Lung microvascular endothelial cell (primary cell): ENCODE results near the gene MPZL3. TPM values are rescaled to one million over a fixed set of nuclear protein-coding genes. Genes with fewer than 3 reads are reported as not detected.

Experiments used
- DNase-seq, 2 donors: peaks; one replicate each; pipeline versions ENCODE4 v3.0.0 to v3.0.0-alpha.2; 2010; ENCODE audit warnings: low read depth in 2 of 2
- total RNA-seq: library from RNA; depleted of rRNA; stranded (reverse); fragments of >200 nt; gene quantifications from 2 replicates; pipeline ENCODE4 v1.2.1, GENCODE V29; 2014

The MPZL3 gene
- total RNA-seq, 1 donor from 2014 or later = 1.4 TPM

DNA sequence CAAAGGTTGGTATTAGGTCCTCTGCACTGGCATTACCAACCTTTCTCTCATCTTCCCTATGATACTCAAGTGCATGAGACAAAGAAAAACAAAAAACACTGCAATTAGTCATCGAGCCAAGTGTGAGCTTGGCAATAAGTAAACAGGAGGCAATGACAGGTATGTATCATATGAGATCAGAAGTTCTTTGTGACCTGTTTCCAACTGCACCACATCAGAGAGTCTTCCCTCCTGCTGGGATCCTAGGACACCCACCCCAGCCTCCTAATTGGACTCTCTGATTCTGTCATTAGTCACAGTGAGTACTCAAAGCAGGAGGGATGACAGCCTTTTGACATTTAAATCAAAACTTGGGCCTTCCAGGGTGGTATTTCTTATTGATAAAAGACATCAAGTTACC lies 19.5 kb downstream of the MPZL3 start:
- no peak for DNase-seq

DNA sequence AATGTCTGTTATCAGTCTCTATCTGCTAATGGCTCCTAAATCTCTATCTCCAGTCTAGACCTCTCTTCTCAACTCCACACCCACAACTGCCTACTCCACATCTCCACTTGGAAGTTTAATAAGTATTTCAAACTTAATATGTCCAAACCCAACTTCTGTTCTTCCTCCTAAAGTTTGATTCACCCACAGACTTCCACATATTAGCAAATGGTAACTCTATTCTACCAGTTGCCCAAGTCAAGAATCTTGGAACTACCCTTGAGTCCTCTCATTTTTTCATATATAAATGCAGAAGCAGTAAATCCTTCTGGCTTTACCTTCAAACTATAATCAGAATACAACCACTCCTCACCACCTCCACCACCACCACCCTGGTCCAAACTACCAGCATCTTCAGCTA lies 20.7 kb downstream of the MPZL3 start:
- no peak for DNase-seq

DNA sequence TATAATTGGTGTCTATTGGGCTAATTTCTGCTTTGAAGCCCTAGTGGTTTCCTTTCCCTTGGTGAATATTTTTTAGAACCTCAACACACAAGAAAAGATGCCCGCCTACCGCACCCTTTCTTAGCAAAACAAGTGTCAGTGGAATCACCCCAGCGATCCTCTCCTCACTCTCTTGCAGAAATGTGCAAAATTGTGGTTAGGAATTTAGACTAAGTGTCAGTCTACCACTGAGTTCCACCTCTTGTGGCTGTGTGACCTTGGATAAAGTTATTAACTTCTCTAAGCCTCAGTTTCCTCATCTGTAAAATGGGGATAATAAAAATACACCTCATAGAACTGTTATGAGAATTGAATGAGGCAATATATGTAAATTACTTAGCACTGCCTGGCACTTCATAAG lies 22.1 kb downstream of the MPZL3 start:
- DNase-seq = no peak

DNA sequence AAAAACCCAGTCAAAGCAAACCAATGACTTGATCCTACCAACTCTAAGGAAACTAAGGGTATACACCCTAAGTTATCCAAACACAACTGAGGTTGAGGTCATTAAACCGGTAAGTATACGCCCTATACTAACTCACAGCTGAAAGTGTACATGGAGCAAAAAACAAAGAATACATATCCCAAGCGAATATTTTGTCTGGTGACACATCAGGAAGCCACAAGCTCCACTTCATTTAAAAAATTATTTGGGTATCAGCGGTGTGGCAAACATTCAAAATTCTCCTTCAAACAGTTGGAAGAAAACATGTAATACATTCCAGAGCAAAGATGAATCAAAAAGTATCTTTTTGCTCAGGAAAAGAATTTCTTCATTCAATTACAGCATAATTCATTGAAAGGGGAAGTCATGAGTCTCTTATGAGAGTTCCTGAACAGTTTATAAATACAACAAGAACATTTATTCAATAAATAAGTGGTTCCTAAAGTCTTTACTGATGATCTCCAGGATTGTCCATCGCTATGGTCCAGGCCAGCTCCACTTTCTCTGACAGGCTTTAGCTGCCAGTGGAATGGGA lies 22.8 kb downstream of the MPZL3 start:
- peak in 1 of 2 donors; percentile 55 for DNase-seq

DNA sequence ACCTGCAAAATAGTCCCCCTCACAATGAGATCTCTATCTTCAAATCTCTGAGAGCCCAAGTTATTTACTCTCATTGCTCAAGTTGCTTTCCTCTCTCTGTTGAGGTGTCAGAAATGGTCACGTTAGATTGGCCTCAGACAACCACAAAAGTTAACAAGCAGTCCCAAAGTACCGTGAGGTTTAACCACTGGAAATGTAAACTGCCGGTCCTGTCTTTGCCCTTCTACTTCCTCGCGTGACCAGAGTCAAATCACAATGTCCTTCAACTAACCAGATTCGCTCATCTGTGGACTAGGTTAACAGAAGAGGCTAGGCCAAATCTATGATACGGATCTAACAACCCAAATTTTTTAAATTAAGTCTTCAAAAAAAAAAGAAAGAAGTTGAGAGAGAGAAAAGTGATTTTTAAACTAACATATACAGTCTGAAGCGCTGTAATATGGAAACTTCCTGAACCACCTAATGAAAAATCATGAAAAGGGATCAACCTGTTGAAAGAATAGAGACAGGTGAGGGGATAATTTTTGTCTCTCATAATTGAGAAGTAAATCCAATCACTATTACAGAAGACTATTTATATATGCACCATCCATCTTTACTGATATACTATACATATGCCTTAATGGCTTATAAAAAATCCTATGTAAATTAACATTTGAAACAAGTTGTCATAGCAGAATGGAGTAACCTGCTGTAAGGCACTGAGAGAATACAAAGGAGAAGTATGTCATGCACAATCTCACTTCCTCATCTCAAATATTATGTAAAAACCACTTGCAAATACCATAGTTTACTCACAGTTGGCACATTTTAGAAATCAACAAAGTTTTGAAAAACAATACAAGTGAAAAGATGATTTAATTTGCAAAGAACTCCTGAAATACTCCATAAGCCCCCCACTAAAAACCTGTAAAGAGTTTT lies 24.0 kb downstream of the MPZL3 start:
- DNase-seq = peak in 1 of 2 donors; percentile 14

DNA sequence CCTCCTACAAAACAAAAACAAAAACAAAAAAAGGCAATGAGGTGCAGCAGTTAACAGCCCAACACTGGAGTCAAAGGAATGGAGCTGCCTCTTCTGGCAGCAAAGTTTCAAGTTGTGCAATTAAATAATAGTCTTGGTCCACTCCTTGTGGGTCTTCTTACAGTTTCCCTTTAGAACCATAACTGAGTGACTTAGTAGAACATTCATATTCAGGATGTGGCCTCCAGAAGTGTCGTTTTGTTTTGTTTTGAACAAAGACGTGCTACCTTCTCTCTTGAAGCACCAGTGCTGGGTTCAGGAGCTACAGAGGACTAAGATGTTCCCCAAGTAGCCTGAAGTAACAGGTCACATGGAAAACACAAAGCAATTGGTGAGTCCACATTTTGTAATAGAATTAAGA lies 25.4 kb downstream of the MPZL3 start:
- no peak for DNase-seq

DNA sequence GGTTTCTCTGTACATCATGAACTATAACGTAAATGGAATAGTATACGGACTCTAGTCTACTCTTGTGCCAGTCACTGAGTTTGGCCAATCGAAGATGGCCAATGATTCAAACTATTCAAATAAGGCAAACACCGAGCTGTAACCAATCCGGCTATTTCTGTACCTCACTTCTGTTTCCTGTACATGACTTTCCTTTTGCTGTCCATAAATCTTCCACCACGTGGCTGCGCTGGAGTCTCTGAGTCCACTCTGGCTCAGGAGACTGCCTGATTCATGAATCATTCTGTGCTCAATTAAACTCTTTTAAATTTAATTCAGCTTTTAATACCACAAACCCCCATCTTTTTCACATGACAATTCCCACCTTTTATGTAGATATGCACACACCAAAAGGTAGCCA lies 25.9 kb downstream of the MPZL3 start:
- peak; percentile 66 to 78 for DNase-seq

DNA sequence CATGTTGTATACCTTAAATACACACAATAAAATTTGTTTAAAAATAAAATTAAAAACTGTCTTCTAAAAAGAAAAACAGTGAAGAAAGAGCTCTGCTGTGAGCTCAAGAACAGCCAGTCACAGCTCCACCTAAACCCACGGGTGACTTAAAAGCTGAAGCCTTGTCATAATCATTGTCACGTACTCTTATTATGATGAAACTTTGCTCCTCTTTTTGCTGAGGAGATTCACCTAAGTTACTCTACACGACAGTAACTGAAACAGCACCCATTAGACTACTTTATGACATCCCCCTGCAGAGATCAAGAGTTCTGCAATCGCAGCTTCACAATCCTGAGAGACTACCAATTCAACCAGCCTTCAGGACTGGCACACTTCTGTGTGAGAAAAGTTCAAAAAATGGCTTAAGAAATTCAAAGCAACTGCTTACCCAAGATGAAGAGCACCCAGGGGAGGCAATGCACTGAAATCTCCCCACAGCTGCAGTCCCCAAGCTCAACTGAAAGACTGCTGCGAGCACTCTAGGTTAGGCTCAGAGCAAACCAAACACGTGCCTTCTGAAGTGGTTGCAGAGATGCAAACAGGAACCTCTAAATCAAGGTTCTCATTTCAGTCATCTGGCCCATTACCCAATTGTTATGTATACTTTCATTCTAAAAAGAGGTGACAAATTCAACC lies 27.5 kb downstream of the MPZL3 start, which contains the start of gene JAML:
TSS of gene JAML (minus strand) at position 501 of the 678 bp plus-strand sequence. CDS start 10,145 bp downstream, outside the sequence.
- DNase-seq = no peak

DNA sequence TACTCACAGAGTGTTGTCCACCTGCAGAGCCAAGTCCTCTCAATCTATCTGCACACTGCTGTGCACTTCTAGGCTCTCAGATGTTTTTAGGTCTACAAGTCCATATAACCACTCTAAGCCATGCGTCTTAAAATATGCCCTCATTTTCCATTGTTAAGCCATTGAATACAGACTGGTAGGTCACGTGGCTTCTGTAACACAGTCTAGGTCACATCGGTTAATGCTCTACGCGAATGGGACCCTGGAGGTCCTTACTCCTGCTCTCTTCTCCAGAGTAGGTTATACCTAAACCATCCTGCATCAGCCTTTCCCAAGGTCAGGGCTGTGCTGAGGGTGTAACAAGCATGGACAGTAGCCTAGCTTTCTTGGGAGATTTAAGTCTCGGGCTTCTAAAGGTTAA lies 28.2 kb downstream of the MPZL3 start:
- DNase-seq = no peak

DNA sequence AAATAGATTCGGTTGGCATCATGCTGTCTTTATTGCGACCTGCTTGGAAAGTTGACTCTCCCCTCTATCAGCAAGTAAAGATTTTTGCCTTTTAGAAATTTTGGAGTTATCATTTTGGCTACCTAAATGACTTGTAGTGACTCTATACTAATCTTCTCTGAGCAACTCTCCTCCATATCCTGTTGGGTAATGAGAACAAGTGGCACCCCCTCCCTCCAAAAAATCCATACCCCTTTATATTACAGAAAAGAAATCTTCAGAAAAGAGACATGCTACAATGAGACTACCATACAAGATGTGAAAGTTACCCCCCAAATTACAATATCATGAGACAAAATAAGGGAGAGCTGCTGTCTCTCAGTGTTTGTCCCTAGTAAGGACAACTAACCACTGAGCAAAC lies 28.6 kb downstream of the MPZL3 start:
- DNase-seq = no peak

DNA sequence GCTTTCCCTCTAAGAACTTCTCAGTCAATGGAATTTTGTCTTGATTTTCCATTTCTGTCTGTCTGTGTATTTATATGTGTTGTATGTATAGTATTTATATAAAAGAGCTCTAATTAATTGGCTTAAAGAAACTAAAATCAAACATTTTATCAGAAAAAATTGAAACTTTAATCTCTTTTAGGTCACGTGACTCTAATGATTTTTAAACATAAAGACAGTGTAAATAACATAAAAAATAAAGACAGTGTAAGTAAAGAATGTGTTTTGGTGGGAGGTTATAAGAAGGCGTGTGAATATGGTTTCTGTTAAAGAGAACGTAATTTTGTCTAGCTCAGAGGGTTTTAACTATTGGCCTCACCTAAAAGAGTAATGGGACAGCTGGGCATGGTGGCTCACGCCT lies 29.7 kb downstream of the MPZL3 start:
- DNase-seq = no peak

DNA sequence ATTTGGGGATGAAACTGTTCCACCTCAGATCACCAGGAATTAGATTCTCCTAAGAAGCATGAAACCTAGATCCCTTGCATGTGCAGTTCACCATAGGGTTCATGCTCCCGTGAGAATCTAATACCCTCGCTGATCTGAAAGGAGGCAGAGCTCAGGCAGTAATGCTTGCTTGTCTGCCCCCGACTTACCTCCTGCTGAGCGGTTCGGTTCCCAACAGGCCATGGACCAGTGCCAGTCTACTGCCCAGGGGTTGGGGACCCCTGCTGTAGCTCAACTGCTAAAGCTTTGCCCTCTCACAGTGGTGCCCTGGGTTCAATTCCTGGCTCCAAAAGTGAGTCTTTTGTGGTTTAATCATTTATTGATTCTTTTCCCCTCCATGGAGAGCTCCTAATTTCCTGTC lies 30.7 kb downstream of the MPZL3 start:
- no peak for DNase-seq

DNA sequence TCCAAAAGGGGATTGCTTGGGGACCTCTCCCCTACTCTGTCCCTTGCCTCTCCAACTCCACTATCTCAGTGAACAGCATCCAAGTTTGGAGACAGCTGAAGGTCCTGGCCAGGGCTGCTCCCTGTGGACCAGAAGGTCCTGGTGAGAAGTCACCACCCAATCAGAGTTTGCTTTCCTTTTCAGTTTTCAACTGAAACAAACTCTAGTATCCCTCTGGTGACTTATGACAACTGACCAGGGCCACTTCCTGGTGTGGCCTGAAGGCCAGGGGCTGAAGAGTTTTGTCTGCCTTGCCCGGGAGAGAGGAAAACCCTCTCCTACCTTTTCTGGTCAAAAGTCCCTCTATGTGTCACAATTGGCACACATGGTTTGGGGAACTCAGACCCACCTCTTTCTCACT lies 32.4 kb downstream of the MPZL3 start:
- DNase-seq = no peak

DNA sequence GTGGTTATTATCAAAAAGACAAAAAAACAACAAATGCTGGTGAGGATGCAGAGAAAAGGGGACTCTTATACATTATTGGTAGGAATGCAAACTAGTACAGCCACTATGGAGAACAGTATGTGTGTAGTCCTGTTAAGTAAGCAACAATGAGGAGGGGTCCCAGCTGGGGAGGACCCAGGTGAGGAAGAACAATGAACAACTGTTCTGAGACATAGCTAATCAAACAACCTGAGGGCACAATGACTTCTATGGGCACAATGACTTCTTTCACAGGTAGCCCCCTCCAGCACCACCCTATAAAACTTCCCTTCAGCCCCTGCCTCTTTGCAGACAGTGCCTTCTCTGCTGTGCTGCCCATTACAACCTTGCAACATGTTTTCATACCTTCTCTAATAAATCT lies 32.9 kb downstream of the MPZL3 start:
- DNase-seq = no peak

DNA sequence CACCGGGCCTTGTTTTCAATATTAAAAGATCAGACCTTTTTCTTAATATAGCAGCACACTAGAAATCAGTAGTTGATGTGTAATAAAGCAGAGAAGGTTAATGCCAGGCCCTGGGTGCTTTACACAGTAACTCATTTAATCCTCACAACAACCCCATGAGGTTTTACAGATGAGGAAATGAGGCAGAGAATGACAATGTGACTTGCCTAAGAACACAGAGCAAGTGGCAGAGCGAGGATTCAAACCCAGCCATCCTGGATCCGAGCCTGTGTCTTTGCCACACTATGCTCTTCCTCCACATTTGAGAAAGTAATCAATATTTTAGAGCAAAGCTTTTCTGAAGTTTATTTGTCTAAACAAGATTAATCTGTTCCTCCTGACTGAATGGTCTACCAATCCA lies 34.6 kb downstream of the MPZL3 start:
- no peak for DNase-seq

DNA sequence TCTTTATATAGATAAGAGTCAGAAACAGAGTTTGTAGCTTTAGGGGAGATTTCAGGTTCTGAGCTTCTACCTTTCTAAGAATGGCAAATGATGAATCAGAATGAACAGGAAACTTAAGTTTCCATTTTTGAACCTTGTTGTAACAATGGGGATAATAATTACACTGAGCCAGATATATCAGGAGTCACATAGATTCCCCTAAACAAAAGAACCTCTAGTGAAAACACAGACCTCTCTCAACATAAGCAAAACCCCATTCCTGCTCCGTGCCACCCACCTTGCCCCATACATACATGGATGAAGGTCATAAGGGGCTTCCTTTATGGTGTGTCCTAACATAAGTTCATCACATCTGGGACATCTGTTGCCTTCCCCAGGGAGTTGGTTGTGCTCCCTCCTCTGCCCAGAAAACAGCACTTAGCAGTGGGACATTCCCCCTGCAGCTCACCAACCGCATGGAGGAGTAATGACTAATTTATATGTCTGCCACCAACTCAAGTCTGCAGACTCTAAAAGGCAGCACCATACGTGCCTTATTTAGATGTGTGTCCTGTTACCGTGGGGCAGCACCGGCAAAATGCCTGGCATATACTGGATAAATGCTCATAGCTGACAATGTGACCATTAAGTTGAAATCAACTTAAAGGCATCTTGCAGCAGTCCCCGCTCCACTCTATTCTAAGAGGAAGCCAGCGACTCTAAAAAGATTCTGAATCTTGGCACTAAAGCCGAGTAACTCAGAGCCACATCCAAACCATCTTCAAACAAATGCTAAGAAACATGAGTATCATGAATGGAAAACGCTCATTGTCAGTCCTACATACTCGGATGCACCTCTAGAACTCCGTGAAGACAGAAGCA lies 35.3 kb downstream of the MPZL3 start:
- no peak for DNase-seq

DNA sequence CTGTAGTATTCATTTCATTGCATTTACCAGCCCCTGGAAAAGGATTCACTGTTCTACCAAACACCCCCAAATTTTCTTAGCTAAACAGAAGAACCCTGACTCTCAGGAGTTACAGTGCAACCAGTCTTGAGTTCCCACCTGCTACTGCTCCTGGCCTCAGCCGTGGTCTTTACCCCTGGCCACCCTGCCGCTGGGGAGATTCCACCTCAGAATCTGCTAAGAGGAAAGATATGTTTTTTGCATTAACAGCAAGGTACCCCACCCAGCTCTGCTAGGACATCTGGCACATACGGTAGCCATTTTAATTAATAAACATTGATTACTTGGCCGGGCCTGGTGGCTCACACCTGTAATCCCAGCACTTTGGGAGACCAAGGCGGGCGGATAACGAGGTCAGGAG lies 36.4 kb downstream of the MPZL3 start:
- DNase-seq = no peak

DNA sequence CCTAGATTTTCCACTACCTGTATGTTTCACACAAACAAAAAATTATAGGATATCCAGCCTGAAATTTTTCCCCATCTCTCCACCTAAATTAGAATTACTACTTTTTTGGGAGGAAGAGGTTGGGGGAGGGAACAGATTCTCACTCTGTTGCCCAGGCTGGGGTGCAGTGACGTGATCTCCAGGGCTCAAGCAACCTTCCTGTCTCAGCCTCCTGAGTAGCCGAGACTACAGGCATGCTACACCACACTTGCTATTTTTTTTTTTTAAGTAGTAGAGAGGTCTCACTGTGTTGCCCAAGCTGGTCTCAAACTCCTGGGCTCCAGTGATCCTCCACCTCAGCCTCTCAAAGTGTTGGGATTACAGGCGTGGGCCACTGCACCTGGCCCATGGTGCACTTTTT lies 36.9 kb downstream of the MPZL3 start:
- DNase-seq = no peak

DNA sequence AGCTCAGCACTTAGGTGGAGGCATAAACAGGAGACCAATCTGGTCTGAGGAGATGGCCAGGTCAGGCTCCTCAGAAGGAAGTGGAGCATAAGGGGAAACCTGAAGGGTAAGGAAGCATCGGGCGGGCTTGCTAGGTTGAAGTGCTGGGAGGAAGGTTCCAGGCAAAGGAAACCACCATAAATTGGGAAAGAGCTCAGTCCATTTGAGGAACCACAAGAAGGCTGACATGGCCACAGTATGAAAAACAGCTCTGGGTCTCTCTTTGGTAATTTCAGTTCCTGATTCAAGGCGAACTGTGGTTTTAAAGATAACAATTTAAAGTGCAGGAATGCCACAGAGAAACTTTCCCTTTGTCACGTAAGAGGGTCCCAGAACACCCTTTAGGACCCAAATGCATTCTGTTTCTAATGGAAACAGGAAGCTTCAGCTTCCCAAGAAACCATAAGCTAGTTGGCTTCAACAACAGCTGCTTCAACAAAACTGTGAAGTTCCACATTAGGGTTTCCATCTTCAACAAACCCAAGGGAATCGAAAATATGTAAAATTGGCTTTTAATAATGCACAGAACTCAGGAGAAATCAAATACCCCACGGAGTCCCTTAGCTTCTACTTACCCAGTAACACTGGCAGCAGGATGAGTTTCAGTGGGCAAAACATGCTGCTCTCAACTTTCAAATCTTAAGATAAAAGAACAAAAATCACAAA lies 37.8 kb downstream of the MPZL3 start:
- DNase-seq = no peak

DNA sequence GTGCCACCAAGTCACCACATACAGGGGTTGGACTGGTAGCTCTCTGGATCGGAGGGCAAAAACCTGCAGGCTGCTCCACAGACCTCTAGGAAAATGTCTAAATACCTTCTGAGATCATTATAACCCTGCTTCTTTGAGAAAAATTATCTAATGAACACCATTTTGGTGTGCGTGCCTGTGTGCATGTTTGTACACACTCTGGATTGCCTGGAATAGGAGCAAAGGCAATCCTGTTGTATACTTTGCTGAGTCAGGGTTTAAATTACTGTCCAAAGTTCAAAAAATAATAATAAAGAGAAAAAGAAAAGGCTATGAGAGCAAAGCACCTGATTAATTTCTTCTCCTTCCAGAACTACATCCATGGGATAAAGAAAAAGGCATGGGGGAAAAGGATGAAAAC lies 38.4 kb downstream of the MPZL3 start:
- no peak for DNase-seq

DNA sequence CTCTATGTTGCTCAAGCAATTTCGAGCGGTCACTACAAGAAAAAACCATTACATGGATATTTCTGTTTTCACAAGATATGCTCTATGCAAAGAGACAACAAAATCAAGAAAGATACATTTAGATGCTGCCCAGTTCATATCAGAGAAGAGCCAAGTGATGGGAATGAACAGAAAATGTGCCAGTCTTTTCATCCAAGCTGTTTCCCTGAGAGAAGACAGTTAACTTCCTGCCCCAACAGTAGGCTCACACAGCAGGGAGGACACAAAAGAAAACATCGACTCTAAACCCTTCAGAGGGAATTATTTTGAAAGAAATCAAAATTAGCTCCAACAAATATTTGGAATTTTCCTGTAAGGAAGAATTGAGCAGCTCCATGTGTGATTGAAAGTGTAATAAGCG lies 39.0 kb downstream of the MPZL3 start:
- no peak for DNase-seq
